GM19035 (cell line): ENCODE results near the gene MUL1.

Source experiments
- ATAC-seq: cut with Tn5 transposase; IDR thresholded peaks from one replicate; pipeline ENCODE4 v1.9.1; 2021; ENCODE audit not compliant: unreplicated experiment

Gene MUL1

DNA sequence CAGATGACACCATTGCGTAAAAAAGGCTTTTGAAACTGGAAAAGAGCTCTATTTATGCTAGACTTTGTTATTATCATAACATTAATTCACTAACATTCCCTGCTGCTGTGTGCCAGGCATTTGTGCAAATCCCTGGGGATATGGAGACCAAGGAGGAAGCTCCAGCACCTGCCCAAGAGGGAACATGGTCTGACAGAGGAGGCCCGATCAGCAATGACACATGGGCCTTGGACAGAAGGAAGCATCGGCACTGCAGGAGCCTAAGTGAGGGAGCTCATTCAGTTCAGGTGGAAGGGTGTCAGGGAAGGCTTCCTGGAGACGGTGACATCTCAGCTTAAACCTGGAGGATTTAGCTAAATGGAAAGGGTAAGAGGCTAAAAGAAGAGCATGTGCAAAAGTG is 35.8 kb downstream of the MUL1 start:
- ATAC-seq, result no peak

- no peak for ATAC-seq
Observed at GRCh38 chr1:20470194-20470593, 37.8 kb downstream of the MUL1 start.

DNA sequence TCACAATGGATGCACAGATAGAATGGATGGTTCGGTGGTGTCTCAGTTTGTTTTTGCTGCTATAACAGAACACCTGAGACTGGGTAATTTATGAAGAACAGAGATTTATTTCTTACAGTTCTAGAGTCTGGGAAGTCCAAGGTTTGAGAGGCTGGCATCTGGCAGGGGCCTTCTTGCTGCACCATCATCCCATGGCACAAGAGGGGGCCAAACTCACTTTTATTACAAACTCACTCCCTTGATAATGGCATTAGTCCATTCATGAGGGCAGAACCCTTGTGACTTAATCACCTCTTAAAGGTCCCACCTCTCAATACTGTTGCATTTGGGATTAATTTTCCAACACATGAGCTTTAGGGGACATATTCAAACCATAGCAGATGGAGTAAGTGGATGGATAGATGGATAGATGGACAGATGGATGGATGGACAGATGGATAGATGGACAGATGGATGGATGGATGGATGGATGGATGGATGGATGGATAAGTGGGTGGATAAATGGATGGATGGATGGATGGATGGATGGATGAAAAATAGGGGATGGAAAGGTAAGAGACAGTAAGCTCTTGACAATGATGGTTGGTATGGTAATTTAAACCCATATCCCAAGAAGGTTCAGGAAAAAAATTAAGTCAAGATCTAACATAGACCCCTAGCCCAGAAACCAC is 38.4 kb downstream of the MUL1 start:
- ATAC-seq, result no peak

GRCh38 chr1:20466273-20466672 is 41.7 kb downstream of the MUL1 start:
- no peak for ATAC-seq

GRCh38 chr1:20465187-20465586 is 42.8 kb downstream of the MUL1 start:
- ATAC-seq, result no peak

GRCh38 chr1:20463502-20463901 is 44.4 kb downstream of the MUL1 start:
- ATAC-seq, result no peak

- no peak for ATAC-seq
Observed at GRCh38 chr1:20462397-20462796, 45.6 kb downstream of the MUL1 start.

GRCh38 chr1:20458717-20459116 is 49.2 kb downstream of the MUL1 start:
- no peak for ATAC-seq

- ATAC-seq, result no peak
Observed at GRCh38 chr1:20454004-20454403, 53.9 kb downstream of the MUL1 start.

DNA sequence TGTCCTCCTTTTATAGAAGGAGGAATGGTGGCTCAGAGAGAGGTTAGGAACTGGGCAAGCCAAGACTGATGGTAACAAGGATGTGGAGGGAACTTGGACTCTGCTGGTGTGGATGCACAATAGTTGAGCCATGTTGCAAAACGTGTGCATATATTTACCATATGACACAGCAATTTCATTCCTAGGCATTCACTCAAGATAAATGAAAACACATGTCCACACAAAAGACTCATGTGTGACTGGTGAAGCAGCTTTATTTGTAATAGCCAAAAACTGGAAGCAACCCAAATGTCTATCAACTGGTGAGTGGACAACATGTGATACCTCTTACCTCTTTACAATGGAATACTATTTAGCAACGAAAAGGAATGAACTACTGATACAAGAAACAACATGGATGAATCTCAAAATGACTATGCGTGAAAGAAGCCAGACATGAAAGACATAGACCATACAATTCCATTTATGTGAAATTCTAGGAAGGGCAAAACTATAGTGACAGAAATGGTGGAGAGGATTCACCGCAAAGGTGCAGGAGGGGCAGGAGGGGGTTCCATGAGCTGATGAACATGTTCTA is 58.1 kb downstream of the MUL1 start:
- ATAC-seq, result no peak
